HG02642 (cell line): ENCODE data around the gene INTS3.
A peak's percentile ranks its signal among the peaks of the same experiment; 100 is the strongest.
"Not testable (repeated sequence)": the region's sequence is repeated elsewhere in the genome, so short reads cannot be mapped to it uniquely, and the experiment has no call there.

Source experiments
- ATAC-seq: cut with Tn5 transposase; IDR thresholded peaks from one replicate; pipeline ENCODE4 v1.9.1; 2021; ENCODE audit warnings: mild to moderate bottlenecking; ENCODE audit not compliant: unreplicated experiment, poor library complexity

The INTS3 gene

DNA sequence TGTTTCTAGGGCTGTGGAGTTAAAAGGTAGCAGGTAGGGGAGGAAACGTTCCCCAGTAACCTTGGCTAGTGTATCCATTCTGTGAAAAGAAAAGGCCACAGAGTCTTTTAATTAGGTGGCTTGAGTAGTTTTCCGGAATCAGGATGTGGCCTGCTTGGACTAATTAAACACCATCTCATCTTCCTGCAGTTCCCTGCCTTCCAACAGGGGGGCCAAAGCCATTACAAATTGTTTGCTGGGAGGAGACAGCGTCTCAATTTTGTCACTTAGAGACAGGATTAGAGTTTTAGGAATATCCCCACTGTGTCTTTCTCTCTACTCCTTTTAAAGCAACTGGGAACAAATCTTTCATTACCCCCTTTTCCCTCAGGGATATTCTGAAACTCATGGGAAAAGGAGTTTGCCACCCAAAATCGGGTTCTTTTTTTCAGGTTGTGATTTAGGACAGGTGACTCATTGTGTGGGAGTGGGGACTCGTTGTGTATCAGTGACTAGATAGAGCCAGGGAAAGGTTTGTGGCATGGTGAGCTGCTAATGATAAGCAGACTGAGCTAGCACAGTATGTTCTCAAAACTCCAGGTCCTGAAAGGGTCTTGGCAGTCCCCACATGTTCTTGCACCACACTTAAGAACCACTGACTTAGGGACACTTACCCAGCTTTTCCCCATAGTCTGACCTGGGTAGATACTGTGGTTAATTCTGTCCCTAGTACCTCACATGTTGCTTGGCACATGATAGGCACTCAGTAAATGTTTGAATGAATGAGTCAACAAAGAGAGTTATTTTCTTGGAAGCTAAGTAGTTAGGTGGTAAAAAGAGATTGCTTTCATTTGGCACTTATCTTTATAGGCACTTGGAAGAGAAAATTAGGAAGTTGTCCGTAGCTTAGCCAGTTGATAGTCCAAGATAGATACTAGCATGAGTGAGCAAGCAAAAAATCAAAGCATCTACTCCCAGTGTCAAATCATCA, 22.5 kb downstream of the INTS3 start:
- no peak for ATAC-seq

- no peak for ATAC-seq
Measured at GRCh38 chr1:153752072-153752471, 24.2 kb downstream of the INTS3 start.

DNA sequence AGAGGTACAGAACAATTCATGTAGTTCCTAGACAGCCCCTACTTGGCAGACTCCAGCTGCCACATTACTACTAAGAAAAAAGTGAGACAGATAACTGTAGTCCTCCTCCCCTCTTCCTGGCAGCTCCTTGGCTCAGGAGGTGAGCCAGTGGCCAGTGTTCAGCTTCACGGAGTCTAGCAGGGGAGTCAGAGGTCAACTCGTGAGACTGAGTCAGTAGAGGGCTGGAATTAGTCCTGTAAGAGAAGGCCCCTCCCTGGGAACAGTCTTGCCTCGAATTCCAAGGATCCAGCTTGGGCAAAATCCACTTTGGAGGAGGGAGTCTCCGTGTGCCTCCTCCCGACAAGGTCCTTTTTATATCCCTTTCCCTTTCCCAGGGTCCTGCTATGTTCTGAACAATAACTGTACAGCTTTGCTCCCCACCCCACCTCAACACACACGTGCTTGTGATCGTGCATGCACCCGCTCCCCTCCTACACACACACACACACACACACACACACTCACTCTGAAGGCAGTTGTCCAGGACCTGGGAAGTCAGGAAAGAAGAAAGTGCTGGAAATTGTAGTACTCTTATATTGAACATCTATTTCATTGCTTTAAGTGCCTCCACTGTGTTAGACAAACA, 24.8 kb downstream of the INTS3 start:
- ATAC-seq = no peak

DNA sequence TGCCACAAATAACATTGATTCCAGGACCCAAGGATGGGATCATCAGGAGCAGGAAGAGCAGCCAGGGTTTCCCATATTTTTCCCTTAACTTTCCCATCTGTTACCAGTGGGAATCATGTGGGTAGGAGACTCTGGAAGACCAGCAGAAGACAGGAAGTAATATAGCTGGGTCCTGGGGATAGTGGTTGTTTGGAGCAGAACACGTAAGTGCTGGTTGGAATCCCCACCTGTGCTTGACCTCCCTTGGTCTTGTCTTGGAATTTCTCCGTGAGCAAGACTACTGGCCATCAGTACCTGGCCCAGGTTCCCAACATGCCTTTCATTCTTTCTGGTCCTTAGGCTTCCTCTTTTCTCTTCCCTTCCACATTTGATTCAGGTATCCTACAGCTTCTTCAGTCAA, 26.4 kb downstream of the INTS3 start:
- ATAC-seq = no peak

- no peak for ATAC-seq
Measured at GRCh38 chr1:153760440-153760839, 32.6 kb downstream of the INTS3 start.

DNA sequence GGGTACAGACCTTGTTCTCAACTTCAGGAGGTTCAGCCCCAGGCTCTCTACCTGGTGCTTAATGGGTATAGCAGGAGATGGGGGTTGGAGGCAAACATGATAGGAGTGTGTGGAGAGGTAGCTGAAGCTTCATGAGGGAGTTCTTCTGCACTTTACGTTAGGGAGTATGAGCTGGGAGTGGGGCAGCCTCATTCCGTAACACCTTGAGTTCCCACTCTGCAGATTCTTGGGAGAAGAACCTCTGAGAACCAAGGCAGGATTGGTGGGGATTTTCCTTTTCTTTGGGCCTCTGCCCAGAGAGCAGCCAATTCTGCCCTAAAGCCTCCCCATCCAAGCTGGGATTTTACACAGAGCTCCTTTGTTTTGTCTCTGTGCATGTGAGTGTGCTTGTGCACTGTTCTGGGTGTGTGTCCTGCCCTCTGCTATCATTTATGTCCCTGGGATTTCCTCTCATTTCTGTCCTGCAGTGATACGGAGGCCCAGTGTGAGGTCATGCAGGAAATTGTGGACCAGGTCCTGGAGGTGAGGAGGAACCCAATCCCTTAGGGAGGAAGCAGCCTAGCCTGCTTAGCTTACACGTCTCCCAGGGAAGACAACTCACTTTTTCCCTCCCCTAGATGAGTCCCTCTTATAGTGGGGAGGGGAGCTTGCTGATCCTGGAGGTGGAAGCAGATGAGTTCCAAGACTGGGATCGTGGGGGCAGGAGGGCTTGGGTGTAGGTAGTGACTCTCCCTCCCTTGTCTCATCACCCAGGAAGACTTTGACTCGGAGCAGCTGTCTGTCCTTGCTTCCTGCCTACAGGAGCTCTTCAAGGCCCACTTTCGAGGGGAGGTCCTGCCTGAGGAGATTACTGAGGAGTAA, 35.7 kb downstream of the INTS3 start:
- no peak for ATAC-seq

- no peak for ATAC-seq
Measured at GRCh38 chr1:153764310-153764709, 36.5 kb downstream of the INTS3 start.

DNA sequence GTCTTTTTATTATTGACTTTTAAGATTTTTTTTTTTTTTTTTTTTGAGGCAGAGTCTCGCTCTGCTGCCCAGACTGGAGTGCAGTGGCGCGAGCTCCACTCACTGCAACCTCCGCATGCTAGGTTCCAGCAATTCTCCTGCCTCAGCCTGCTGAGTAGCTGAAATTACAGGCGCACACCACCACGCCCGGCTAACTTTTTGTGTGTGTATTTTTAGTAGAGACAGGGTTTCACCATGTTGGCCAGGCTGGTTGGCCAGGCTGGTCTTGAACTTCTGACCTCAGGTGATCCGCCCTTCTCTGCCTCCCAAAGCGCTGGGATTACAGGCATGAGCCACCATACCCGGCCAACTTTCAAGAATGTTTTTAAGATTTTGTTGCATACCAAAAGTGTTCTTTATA, 38.8 kb downstream of the INTS3 start:
- not testable (repeated sequence) for ATAC-seq

DNA sequence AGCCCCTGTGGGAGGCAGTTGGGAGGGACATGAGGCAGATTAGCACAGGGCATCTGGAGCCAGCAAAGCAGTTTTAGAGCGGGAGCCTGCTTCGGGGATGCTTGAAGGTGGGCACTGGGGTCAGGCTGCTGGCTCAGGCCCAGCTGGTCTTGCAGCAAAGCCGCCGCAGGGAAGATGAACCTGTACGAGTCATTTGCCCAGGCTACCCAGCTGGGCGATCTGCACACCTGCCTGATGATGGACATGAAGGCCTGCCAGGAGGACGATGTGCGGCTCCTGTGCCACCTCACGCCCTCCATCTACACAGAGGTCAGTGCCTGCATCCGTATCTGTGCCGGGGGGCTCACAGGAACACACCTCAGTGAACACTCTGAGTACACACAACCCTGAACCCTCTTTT, 39.7 kb downstream of the INTS3 start:
- no peak for ATAC-seq

DNA sequence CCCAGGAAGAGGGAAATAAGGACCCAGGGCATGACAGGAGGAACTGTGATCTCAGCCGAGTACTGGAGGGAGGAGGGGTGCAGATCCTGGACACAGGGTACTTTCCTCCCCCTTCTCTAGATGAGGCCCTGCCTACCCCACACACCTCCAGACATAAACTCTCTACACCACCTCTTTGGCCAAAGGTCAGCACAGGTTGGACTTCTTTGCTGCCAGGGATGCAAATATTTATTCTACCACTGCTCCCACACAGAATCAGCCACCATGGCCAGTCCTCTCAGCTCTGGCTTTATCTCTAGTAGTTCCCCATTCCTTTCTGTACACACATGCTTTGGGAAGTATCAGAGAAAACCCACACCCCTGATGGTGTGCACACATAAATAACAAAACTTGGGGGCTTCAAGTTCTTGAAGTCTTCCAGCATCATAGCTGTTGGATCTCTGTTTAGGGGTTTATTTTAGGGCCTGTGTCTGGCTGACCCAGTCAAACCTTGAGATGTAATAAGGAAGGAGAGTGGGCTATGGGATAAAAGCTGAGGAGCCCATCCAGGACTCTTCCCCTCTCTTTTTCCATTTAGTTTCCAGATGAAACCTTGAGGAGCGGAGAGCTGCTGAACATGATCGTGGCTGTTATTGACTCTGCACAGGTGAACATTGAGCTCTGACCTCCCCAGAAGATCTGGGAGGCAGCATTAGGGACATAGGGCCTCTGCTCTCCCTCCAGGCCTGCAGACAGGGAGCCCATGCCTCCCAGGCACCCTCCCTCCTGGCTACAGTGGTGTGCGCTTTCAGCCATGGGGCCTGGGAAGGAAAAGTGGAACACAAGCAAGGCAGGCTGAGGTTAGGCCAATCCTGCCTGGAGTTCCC, 40.7 kb downstream of the INTS3 start:
- no peak for ATAC-seq

DNA sequence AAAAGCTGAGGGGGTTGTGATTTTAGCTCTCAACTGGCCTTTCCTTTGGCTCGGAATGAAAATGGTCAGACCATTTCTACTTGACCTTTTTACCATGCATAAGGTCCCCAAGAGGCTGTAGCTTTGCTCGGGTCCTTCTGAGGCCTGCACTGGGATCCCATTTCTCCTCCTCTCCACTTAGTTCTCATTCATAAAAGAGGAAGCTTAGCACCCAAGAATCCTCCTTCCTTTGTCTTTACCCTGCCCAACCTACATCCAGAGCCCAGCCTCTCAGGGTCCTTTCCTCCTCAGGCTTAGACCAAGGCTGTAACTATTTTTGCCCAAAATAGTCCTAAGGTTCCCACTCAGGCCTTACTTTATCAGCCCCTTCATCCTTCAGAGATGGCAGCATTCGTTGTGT, 41.4 kb downstream of the INTS3 start:
- ATAC-seq = no peak

DNA sequence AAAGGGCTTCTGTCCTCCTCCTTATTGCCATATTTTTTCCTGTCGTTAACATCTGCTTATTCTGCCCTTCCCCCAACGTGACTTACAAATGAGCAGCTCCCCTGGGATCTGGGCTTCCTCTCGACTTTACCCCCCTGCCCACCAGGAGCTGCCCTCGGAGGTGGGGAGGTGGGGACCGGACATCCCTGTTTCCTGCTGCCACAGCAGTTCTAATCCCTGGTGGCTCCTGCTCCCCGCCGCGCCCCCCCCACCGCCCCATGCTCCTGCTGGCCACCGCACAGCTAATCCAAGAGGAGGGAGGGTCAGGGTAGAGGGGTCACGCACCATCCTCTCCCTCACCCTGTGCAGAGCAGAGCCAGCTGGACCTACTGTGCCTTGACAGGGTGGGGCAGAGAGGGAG, 42.9 kb downstream of the INTS3 start:
- no peak for ATAC-seq

- ATAC-seq = no peak
Measured at GRCh38 chr1:153771261-153771660, 43.4 kb downstream of the INTS3 start.

GRCh38 chr1:153771841-153772593, 44.2 kb downstream of the INTS3 start:
- no peak for ATAC-seq

- ATAC-seq = no peak
Measured at GRCh38 chr1:153773096-153773921, 45.5 kb downstream of the INTS3 start.

- ATAC-seq = no peak
Measured at GRCh38 chr1:153774026-153774595, 46.3 kb downstream of the INTS3 start.

- ATAC-seq = peak; percentile 33
Measured at GRCh38 chr1:153774780-153775457, 47.1 kb downstream of the INTS3 start, which contains the start of gene SLC27A3. TSS of gene SLC27A3 (plus strand) at chr1:153775407. CDS start at chr1:153775498, 91 bp downstream.
